CD4-positive, alpha-beta T cell (primary cell): ENCODE measurements around the gene NRXN3. TPM values are rescaled to one million over a fixed set of nuclear protein-coding genes. Genes with fewer than 3 reads are reported as not detected.

Experiments
- ATAC-seq: fragments of 200-7000 bp; cut with Tn5 transposase; one replicate; pipeline ENCODE4 v1.10.0; 2022; ENCODE audit warnings: mild to moderate bottlenecking; ENCODE audit not compliant: poor library complexity
- CTCF ChIA-PET: fragments of 350-600 bp; sonication (Branson Sonifier 250); formaldehyde crosslinking; loops from one replicate; lab custom pipeline; 2021; ENCODE audit warnings: antibody characterized with exemption, inconsistent platforms; lab: Charles Lee
- POLR2A ChIA-PET: fragments of 350-600 bp; sonication (Branson Sonifier 250); formaldehyde crosslinking; loops from one replicate; lab custom pipeline; 2021; ENCODE audit warnings: antibody characterized with exemption, inconsistent platforms; lab: Charles Lee
- DNase-seq, 14 experiments: peaks; one replicate each; pipeline ENCODE4 v3.0.0-alpha.2; 2013 to 2020; ENCODE audit warnings: mixed read lengths in 2 of 14
- H3K27ac ChIP-seq, 2 donors: one replicate each; pipeline versions ENCODE4 v1.5.1 to v1.7.0; 2013; ENCODE audit warnings: low read length in 2 of 2, low read depth in 1 of 2, mild to moderate bottlenecking in 1 of 2
- H3K27me3 ChIP-seq, 2 experiments: 1 replicate in 1 of 2; 2 replicates in 1 of 2; pipeline versions ENCODE4 v1.6.1 to v1.7.0; 2013; ENCODE audit warnings: low read length in 2 of 2, control low read depth in 1 of 2, mild to moderate bottlenecking in 1 of 2, moderate library complexity in 1 of 2; ENCODE audit not compliant: insufficient read depth in 2 of 2, control insufficient read depth in 1 of 2
- H3K36me3 ChIP-seq: one replicate; pipeline ENCODE4 v1.6.1; 2013; ENCODE audit warnings: low read length, control low read depth; ENCODE audit not compliant: insufficient read depth
- H3K4me1 ChIP-seq: one replicate; pipeline ENCODE4 v1.6.1; 2013; ENCODE audit warnings: low read length, control low read depth; ENCODE audit not compliant: insufficient read depth
- H3K4me3 ChIP-seq: one replicate; pipeline ENCODE4 v1.5.1; 2013; ENCODE audit warnings: mild to moderate bottlenecking, low read length, moderate library complexity
- H3K9me3 ChIP-seq, 2 experiments: 1 replicate in 1 of 2; 2 replicates in 1 of 2; pipeline versions ENCODE4 v1.6.1 to v1.7.0; 2013; ENCODE audit warnings: low read length in 2 of 2, mild to moderate bottlenecking in 2 of 2, control low read depth in 1 of 2, moderate library complexity in 1 of 2; ENCODE audit not compliant: control insufficient read depth in 1 of 2, insufficient read depth in 1 of 2
- H3K27ac Mint-ChIP-seq: one replicate; pipeline ENCODE4 v1.8.0; 2020; ENCODE audit warnings: mixed read lengths
- H3K27me3 Mint-ChIP-seq: one replicate; pipeline ENCODE4 v1.8.0; 2021; ENCODE audit warnings: mixed read lengths
- H3K36me3 Mint-ChIP-seq: one replicate; pipeline ENCODE4 v1.8.0; 2021; ENCODE audit warnings: low read depth, mixed read lengths
- H3K4me1 Mint-ChIP-seq: one replicate; pipeline ENCODE4 v1.8.0; 2021; ENCODE audit warnings: low read depth, mixed read lengths
- H3K4me3 Mint-ChIP-seq: one replicate; pipeline ENCODE4 v1.8.0; 2020; ENCODE audit warnings: mild to moderate bottlenecking, mixed read lengths
- H3K9me3 Mint-ChIP-seq: one replicate; pipeline ENCODE4 v1.8.0; 2020; ENCODE audit warnings: mixed read lengths
- intact Hi-C, 2 experiments: fragments of 100-400 bp; cut with DNase I in 1 of 2; cut with micrococcal nuclease in 1 of 2; formaldehyde crosslinking; loops; one replicate each; pipeline versions ENCODE4 v1.15.1 to v1.9.0; 2023 to 2025; cut with DNase I, micrococcal nuclease
- total RNA-seq, 174 experiments: library from RNA in 2 of 174; stranded (reverse) in 2 of 174; gene quantifications; one replicate each; pipeline ENCODE4 v1.2.3 and lab custom pipeline; 2021 to 2026
- TF ChIP-seq, protein P1 (sequence below): fragments of 200-600 bp; IDR thresholded peaks from one replicate; pipeline ENCODE4 v1.8.0; 2022; ENCODE audit warnings: antibody characterized with exemption, mild to moderate bottlenecking

NRXN3 gene
- total RNA-seq, 2 experiments from 2014 or later = not detected

DNA sequence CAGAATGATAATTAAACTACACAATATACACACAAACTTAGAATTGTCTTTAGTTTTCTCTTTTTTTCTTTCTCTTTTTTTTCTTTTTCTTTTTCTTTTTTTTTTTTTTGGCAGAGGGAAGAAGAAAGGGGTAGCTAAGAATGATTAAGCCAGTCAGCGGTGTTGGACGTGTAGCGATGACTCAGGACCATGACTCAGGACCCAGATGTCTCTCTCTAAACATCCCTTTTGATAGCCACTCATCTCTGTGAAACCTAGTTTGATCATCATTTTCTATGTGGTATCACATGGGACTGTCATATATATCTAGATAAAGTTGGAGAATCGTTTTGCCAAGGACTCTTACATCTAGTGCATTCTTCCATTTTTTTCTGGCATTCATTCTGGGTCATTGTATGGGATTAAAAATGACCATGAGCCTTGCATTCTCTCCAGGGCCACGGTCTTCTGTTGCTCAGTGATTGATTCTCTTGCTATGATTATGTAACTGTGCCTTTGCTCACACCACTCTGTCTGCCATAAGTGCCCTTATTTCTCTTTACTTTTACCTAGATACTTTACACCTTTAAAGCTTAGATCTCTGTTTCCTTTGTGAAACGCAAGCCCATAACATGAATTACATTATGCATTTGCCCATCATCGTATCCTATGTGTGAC lies 26.6 kb upstream of the NRXN3 start:
- Histone ChIP-seq H3K27me3 (no peaks in the 10 kb centered on the region), H3K27ac (no peak overlapping the region), H3K4me3 (no peak overlapping the region), H3K9me3 (no peaks in the 10 kb centered on the region), H3K36me3 (no peaks in the 10 kb centered on the region), H3K4me1 (no peaks in the 10 kb centered on the region)
- peak in 2 of 14 experiments; percentile 6 to 11 for DNase-seq
- Mint-ChIP-seq H3K27me3 (peaks cover 34% of the 10 kb centered on the region), H3K36me3 (no peaks in the 10 kb centered on the region), H3K27ac (no peak overlapping the region), H3K9me3 (no peaks in the 10 kb centered on the region), H3K4me3 (no peak overlapping the region), H3K4me1 (no peaks in the 10 kb centered on the region)
- intact Hi-C loops = no loop called here
- no peak for ATAC-seq
- CTCF ChIA-PET = no interaction called here
- TF ChIP-seq, protein P1, sequence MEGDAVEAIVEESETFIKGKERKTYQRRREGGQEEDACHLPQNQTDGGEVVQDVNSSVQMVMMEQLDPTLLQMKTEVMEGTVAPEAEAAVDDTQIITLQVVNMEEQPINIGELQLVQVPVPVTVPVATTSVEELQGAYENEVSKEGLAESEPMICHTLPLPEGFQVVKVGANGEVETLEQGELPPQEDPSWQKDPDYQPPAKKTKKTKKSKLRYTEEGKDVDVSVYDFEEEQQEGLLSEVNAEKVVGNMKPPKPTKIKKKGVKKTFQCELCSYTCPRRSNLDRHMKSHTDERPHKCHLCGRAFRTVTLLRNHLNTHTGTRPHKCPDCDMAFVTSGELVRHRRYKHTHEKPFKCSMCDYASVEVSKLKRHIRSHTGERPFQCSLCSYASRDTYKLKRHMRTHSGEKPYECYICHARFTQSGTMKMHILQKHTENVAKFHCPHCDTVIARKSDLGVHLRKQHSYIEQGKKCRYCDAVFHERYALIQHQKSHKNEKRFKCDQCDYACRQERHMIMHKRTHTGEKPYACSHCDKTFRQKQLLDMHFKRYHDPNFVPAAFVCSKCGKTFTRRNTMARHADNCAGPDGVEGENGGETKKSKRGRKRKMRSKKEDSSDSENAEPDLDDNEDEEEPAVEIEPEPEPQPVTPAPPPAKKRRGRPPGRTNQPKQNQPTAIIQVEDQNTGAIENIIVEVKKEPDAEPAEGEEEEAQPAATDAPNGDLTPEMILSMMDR = no peak
- POLR2A ChIA-PET = no interaction called here

DNA sequence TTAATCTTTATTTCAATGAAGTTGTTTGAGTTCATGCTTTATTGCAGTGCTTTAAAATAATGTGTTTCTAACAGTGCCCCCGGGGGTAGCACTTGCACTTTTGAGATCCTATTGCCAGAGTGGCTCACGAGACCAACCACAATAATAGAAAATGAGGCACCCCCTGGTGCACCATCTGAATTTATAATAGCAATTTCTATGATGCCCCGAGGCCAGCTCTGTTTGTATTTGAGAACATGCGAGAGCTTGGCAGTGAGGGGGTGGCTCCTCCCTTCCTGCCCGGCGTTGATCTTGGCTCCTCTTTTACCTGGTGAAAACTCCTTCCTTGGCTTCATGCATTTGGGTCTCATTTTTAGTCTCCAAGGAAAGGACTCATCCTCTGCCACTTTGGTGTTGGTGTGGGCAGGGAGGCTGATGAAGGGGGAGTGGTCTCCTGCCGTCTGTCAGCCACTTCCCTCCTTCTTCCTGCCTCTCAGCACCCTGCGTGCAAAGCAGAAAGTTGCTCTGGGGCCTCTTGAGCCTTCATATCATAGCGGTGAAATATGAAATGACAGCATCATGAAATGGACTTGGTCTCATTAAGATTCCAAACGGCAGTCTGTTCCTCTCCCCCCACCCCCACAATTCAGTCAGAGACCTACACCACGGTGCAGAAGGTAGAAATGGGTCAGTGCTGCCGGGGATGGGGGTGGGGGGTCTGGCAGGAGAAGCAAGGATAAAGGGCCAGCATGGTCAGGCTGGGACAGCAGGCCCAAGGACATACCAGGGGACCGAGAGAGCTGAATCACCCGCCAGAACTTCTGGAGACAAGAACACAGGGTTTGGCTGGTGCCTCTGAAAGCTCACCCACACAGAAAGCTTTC lies 17.7 kb upstream of the NRXN3 start:
- peaks cover 0 to 6% of the 10 kb centered on the region in 2 experiments for H3K9me3 ChIP-seq
- no peak overlapping the region for H3K27ac Mint-ChIP-seq
- H3K27me3 Mint-ChIP-seq = peaks cover 42% of the 10 kb centered on the region
- no peak overlapping the region for H3K27ac ChIP-seq
- no peak overlapping the region for H3K4me3 Mint-ChIP-seq
- no peak for ATAC-seq
- H3K36me3 ChIP-seq = no peaks in the 10 kb centered on the region
- no peak overlapping the region for H3K4me3 ChIP-seq
- CTCF ChIA-PET = no interaction called here
- H3K4me1 Mint-ChIP-seq = no peaks in the 10 kb centered on the region
- TF ChIP-seq, protein P1 = no peak
- intact Hi-C loops = no loop called here
- H3K4me1 ChIP-seq = no peaks in the 10 kb centered on the region
- peaks cover 0 to 2% of the 10 kb centered on the region in 2 experiments for H3K27me3 ChIP-seq
- no peaks in the 10 kb centered on the region for H3K9me3 Mint-ChIP-seq
- POLR2A ChIA-PET = no interaction called here
- H3K36me3 Mint-ChIP-seq = no peaks in the 10 kb centered on the region
- DNase-seq = no peak

DNA sequence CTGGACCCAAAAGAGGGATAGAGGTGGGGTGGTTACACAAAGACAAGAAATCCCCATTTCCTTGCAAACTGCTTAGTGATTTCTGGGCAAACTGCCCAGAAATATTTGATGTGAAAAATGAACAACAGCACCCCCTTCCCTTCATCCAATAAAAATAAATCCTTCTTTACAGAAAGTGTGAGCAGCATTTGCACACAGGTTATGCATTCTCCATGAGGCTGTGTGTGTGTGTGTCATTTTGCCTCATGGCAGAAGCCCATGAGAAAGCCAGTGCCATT lies 17.2 kb upstream of the NRXN3 start:
- Mint-ChIP-seq H3K36me3 (no peaks in the 10 kb centered on the region), H3K4me3 (no peak overlapping the region), H3K27ac (no peak overlapping the region), H3K27me3 (peaks cover 42% of the 10 kb centered on the region), H3K4me1 (no peaks in the 10 kb centered on the region), H3K9me3 (no peaks in the 10 kb centered on the region)
- no peak overlapping the region for H3K4me3 ChIP-seq
- H3K36me3 ChIP-seq = no peaks in the 10 kb centered on the region
- CTCF ChIA-PET = no interaction called here
- POLR2A ChIA-PET = no interaction called here
- H3K27ac ChIP-seq = no peak overlapping the region
- H3K4me1 ChIP-seq = no peaks in the 10 kb centered on the region
- DNase-seq (no peak), ATAC-seq (no peak)
- intact Hi-C loops = no loop called here
- peaks cover 0 to 2% of the 10 kb centered on the region in 2 experiments for H3K27me3 ChIP-seq
- TF ChIP-seq, protein P1 = no peak
- peaks cover 0 to 6% of the 10 kb centered on the region in 2 experiments for H3K9me3 ChIP-seq
